ENCODE results near the gene CFAP65.

- TF ChIP-seq POLR2A (IDR thresholded peaks at IDR 0.05) = no peak
- TF ChIP-seq CTCF (IDR thresholded peaks at IDR 0.05) = no peak
These were observed 49.6 kb downstream of the CFAP65 start for GRCh38 chr2:218991674-218992168.
